ENCODE data around the gene LYAR. TPM values are rescaled to one million over a fixed set of nuclear protein-coding genes. Genes with fewer than 3 reads are reported as not detected.
"Not testable (repeated sequence)": the region's sequence is repeated elsewhere in the genome, so short reads cannot be mapped to it uniquely, and the experiment has no call there.

The LYAR gene
- total RNA-seq, 2 donors from 2014 or later, result 25.5 to 41.0 TPM

- Mint-ChIP-seq H3K4me1 (ENCODE audit: low read depth) (no peaks in the 10 kb centered on the region), H3K27ac (peak overlapping the region; percentile 49), H3K9me3 (no peaks in the 10 kb centered on the region), H3K27me3 (ENCODE audit: low read depth) (no peaks in the 10 kb centered on the region), H3K36me3 (ENCODE audit: insufficient read depth in 2 of 2) (peaks cover 5 to 27% of the 10 kb centered on the region in 2 donors), H3K4me3 (peak overlapping the region in 1 of 2 donors; percentile 74)
- peak in 1 of 2 donors; percentile 74 for ATAC-seq (replicated peaks in 1 of 2)
- peak in 1 of 2 donors; percentile 9 for DNase-seq
Measured at GRCh38 chr4:4269331-4269731, 20.6 kb downstream of the LYAR start.

- H3K27ac Mint-ChIP-seq, result peak overlapping the region; percentile 49
- H3K4me1 Mint-ChIP-seq (ENCODE audit: low read depth), result no peaks in the 10 kb centered on the region
- peaks cover 5 to 24% of the 10 kb centered on the region in 2 donors for H3K36me3 Mint-ChIP-seq (ENCODE audit: insufficient read depth in 2 of 2)
- DNase-seq (no peak), ATAC-seq (replicated peaks in 1 of 2) (peak in 1 of 2 donors; percentile 16)
- H3K4me3 Mint-ChIP-seq, result peak overlapping the region in 1 of 2 donors; percentile 74
- no peaks in the 10 kb centered on the region for H3K27me3 Mint-ChIP-seq (ENCODE audit: low read depth)
- no peaks in the 10 kb centered on the region for H3K9me3 Mint-ChIP-seq
Measured at GRCh38 chr4:4268776-4269175, 21.2 kb downstream of the LYAR start.

GRCh38 chr4:4267981-4268380 lies 22.0 kb downstream of the LYAR start:
- ATAC-seq (replicated peaks in 1 of 2), result no peak
- Mint-ChIP-seq H3K36me3 (ENCODE audit: insufficient read depth in 2 of 2) (peaks cover 5 to 22% of the 10 kb centered on the region in 2 donors), H3K27ac (peak overlapping the region; percentile 61), H3K9me3 (no peaks in the 10 kb centered on the region), H3K27me3 (ENCODE audit: low read depth) (no peaks in the 10 kb centered on the region), H3K4me3 (no peak overlapping the region), H3K4me1 (ENCODE audit: low read depth) (no peaks in the 10 kb centered on the region)
- DNase-seq, result no peak

DNA sequence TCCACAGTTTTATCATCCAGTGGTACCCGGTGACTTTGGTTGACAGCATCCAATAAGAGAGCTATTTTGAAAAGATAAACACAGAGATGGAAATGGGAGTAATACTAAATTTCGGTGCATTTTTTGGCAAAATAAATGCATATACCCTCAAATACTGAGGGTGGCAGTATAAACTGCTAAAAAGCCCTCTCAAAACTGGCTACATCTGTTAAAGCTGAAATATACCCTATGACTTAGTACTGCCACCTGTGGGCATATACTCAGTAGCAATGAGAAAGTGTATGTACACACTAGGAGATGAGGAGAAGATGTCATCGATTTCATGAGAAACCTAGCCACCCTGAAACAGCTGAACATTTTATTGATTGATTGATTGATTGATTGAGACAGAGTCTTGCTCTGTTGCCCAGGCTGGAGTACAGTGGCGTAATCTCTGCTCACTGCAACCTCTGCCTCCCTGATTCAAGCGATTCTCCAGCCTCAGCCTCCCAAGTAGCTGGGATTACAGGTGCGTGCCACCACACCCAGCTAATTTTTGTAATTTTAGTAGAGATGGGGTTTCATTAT lies 29.7 kb downstream of the LYAR start:
- no peak overlapping the region for H3K4me3 Mint-ChIP-seq
- no peaks in the 10 kb centered on the region for H3K36me3 Mint-ChIP-seq (ENCODE audit: insufficient read depth in 2 of 2)
- no peaks in the 10 kb centered on the region for H3K9me3 Mint-ChIP-seq
- peak in 1 of 2 donors; percentile 5 for DNase-seq
- no peak overlapping the region for H3K27ac Mint-ChIP-seq
- H3K27me3 Mint-ChIP-seq (ENCODE audit: low read depth), result no peaks in the 10 kb centered on the region
- ATAC-seq (replicated peaks in 1 of 2), result peak; percentile 95 to 98
- no peaks in the 10 kb centered on the region for H3K4me1 Mint-ChIP-seq (ENCODE audit: low read depth)

- H3K4me1 Mint-ChIP-seq (ENCODE audit: low read depth), result no peaks in the 10 kb centered on the region
- no peak overlapping the region for H3K4me3 Mint-ChIP-seq
- no peak for ATAC-seq (replicated peaks in 1 of 2)
- H3K27ac Mint-ChIP-seq, result no peak overlapping the region
- no peak for DNase-seq
- H3K27me3 Mint-ChIP-seq (ENCODE audit: low read depth), result no peaks in the 10 kb centered on the region
- H3K9me3 Mint-ChIP-seq, result no peaks in the 10 kb centered on the region
- no peaks in the 10 kb centered on the region for H3K36me3 Mint-ChIP-seq (ENCODE audit: insufficient read depth in 2 of 2)
Measured at GRCh38 chr4:4259484-4260100, 30.4 kb downstream of the LYAR start.

DNA sequence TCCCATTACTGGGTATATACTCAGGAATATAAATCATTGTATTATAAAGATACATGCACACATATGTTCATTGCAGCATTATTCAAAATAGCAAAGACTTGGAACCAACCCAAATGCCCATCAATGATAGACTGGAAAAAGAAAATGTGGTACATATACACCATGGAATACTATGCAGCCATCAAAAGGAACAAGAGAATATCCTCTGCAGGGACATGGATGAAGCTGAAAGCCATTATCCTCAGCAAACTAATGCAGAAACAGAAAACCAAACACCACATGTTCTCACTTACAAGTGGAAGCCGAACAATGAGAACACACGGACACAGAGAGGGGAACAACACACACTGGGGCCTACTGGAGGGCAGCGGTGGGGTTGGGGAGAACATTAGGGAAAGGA lies 32.2 kb downstream of the LYAR start:
- not testable (repeated sequence) for DNase-seq; H3K4me1 Mint-ChIP-seq (ENCODE audit: low read depth); H3K27ac Mint-ChIP-seq; H3K27me3 Mint-ChIP-seq (ENCODE audit: low read depth); H3K4me3 Mint-ChIP-seq; H3K9me3 Mint-ChIP-seq; ATAC-seq (replicated peaks in 1 of 2); H3K36me3 Mint-ChIP-seq (ENCODE audit: insufficient read depth in 2 of 2)

DNA sequence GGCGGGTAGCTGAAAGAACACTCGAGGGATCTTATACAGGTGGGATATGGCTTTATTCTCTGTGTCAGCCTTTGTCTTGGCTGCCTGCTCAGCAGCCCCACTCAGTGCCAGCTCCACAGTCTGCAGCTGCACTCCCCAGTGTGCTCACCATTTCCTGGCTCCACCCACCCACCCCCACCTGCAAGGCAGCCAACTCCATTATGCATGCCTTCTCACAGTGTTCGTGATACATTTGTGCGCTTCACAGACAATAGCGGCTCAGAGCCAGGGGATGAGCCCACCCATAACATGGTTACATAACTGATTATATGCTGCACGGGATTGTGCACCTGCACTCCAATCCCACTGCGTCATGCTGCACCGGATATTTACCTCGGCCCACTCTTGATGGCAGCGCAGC lies 33.2 kb downstream of the LYAR start:
- Mint-ChIP-seq H3K27ac (no peak overlapping the region), H3K4me3 (no peak overlapping the region), H3K4me1 (ENCODE audit: low read depth) (no peaks in the 10 kb centered on the region), H3K9me3 (no peaks in the 10 kb centered on the region), H3K27me3 (ENCODE audit: low read depth) (no peaks in the 10 kb centered on the region), H3K36me3 (ENCODE audit: insufficient read depth in 2 of 2) (no peaks in the 10 kb centered on the region)
- no peak for DNase-seq
- no peak for ATAC-seq (replicated peaks in 1 of 2)

GRCh38 chr4:4254666-4255065 lies 35.3 kb downstream of the LYAR start:
- no peaks in the 10 kb centered on the region for H3K9me3 Mint-ChIP-seq
- H3K27ac Mint-ChIP-seq, result no peak overlapping the region
- no peak overlapping the region for H3K4me3 Mint-ChIP-seq
- no peaks in the 10 kb centered on the region for H3K36me3 Mint-ChIP-seq (ENCODE audit: insufficient read depth in 2 of 2)
- no peak for DNase-seq
- H3K4me1 Mint-ChIP-seq (ENCODE audit: low read depth), result no peaks in the 10 kb centered on the region
- H3K27me3 Mint-ChIP-seq (ENCODE audit: low read depth), result no peaks in the 10 kb centered on the region
- ATAC-seq (replicated peaks in 1 of 2), result no peak

- H3K27ac Mint-ChIP-seq, result no peak overlapping the region
- DNase-seq (no peak), ATAC-seq (replicated peaks in 1 of 2) (no peak)
- H3K27me3 Mint-ChIP-seq (ENCODE audit: low read depth), result no peaks in the 10 kb centered on the region
- H3K4me1 Mint-ChIP-seq (ENCODE audit: low read depth), result peaks cover under 1% of the 10 kb centered on the region
- no peaks in the 10 kb centered on the region for H3K9me3 Mint-ChIP-seq
- H3K36me3 Mint-ChIP-seq (ENCODE audit: insufficient read depth in 2 of 2), result no peaks in the 10 kb centered on the region
- no peak overlapping the region for H3K4me3 Mint-ChIP-seq
Measured at GRCh38 chr4:4254199-4254598, 35.8 kb downstream of the LYAR start.

DNA sequence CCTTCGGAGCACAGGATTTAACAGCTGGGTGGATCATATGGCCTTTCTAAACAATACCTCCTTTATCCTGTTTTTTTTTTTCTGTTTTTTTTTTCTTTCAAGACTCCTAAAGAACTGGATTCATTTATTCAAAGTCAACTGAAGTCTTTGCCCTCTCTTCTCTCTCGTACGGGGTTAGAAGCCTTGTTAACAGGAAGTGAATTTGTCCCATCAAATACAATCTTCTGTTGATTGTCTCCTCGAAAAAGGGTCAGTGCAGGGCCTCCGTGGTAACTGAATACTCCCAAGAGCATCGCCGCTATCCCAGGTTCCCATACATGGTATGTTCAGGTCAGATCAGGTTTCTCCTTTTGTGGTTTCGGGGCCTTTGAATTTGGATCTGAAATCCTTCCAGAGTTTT lies 40.1 kb downstream of the LYAR start:
- no peak overlapping the region for H3K27ac Mint-ChIP-seq

DNA sequence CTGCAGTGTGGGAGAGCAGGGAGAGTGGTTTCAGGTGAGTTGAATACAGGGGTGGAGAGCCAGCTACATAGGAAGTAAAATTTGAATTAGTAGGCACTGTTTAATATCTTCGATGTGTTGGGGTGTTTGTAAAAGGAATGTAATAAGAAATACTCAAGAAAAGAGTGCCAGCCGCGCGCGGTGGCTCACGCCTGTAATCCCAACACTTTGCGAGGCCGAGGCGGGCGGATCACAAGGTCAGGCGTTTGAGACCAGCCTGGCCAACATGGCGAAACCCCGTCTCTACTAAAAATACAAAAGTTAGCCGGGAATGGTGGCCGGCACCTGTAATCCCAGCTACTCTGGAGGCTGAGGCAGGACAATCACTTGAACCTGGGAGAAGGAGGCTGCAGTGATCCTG lies 40.6 kb downstream of the LYAR start:
- ATAC-seq (replicated peaks in 1 of 2); DNase-seq; H3K9me3 Mint-ChIP-seq; H3K27me3 Mint-ChIP-seq (ENCODE audit: low read depth): not testable (repeated sequence)
- Mint-ChIP-seq H3K36me3 (ENCODE audit: insufficient read depth in 2 of 2) (peaks cover 8 to 11% of the 10 kb centered on the region in 2 donors), H3K27ac (peak overlapping the region; percentile 98), H3K4me3 (peak overlapping the region; percentile 86 to 94), H3K4me1 (ENCODE audit: low read depth) (peaks cover 32% of the 10 kb centered on the region)

More for the DNA sequence above, 40.1 kb downstream of the LYAR start:
- H3K4me1 Mint-ChIP-seq (ENCODE audit: low read depth), result peaks cover 31% of the 10 kb centered on the region
- H3K36me3 Mint-ChIP-seq (ENCODE audit: insufficient read depth in 2 of 2), result peaks cover 8 to 11% of the 10 kb centered on the region in 2 donors
- H3K9me3 Mint-ChIP-seq, result no peaks in the 10 kb centered on the region
- H3K27me3 Mint-ChIP-seq (ENCODE audit: low read depth), result no peaks in the 10 kb centered on the region
- ATAC-seq (replicated peaks in 1 of 2) (no peak), DNase-seq (no peak)
- peak overlapping the region; percentile 36 to 46 for H3K4me3 Mint-ChIP-seq

GRCh38 chr4:4248885-4249203 lies 41.1 kb downstream of the LYAR start:
- H3K27ac Mint-ChIP-seq, result peak overlapping the region; percentile 98
- no peaks in the 10 kb centered on the region for H3K9me3 Mint-ChIP-seq
- H3K4me3 Mint-ChIP-seq, result peak overlapping the region; percentile 86 to 94
- H3K27me3 Mint-ChIP-seq (ENCODE audit: low read depth), result no peaks in the 10 kb centered on the region
- H3K36me3 Mint-ChIP-seq (ENCODE audit: insufficient read depth in 2 of 2), result peaks cover 8 to 12% of the 10 kb centered on the region in 2 donors
- H3K4me1 Mint-ChIP-seq (ENCODE audit: low read depth), result peaks cover 32% of the 10 kb centered on the region
- no peak for ATAC-seq (replicated peaks in 1 of 2)
- peak in 1 of 2 donors; percentile 4 for DNase-seq

GRCh38 chr4:4248029-4248884 lies 41.7 kb downstream of the LYAR start, which contains the start of gene TMEM128:
TSS of gene TMEM128 (minus strand) at chr4:4248223. CDS start at chr4:4248202, 21 bp downstream.
- peaks cover 32% of the 10 kb centered on the region for H3K4me1 Mint-ChIP-seq (ENCODE audit: low read depth)
- no peaks in the 10 kb centered on the region for H3K9me3 Mint-ChIP-seq
- H3K27ac Mint-ChIP-seq, result peak within 1 kb of the TSS; percentile 98
- H3K4me3 Mint-ChIP-seq, result peak within 1 kb of the TSS; percentile 86 to 94
- ATAC-seq (replicated peaks in 1 of 2) (peak; percentile 99 to 100), DNase-seq (peak; percentile 92 to 93)
- H3K27me3 Mint-ChIP-seq (ENCODE audit: low read depth), result no peaks in the 10 kb centered on the region
- H3K36me3 Mint-ChIP-seq (ENCODE audit: insufficient read depth in 2 of 2), result peaks cover 12 to 15% of the 10 kb centered on the region in 2 donors
